CD4-positive, alpha-beta T cell treated with Interleukin-6 for 4 hours (primary cell): ENCODE results near the gene CACNG3.
"Not testable (repeated sequence)": the region's sequence is repeated elsewhere in the genome, so short reads cannot be mapped to it uniquely, and the experiment has no call there.

ENCODE experiments used
- DNase-seq: peaks from one replicate; pipeline ENCODE4 v3.0.0-alpha.2; 2020; ENCODE audit warnings: mixed read lengths

Gene CACNG3

DNA sequence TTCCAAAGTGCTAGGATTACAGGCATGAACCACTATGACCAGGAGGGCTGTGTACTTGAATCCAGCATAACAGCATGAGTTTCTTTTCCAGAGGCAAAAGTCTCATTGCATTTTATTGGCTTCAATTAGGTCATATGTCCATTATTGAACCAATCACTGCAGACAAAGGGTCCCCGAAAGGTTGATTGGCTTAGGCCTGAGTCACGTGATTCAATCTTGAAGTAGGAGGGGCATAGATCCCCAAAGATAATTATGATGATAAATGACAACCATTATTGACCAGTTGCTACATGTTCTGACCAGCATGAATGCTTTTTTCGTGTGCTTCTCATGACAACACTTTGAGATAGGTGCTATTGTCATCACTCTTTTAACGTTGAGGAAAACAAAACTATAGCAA lies 25.3 kb downstream of the CACNG3 start:
- DNase-seq, result no peak

GRCh38 chr16:24282141-24282540 lies 26.0 kb downstream of the CACNG3 start:
- DNase-seq, result no peak

DNA sequence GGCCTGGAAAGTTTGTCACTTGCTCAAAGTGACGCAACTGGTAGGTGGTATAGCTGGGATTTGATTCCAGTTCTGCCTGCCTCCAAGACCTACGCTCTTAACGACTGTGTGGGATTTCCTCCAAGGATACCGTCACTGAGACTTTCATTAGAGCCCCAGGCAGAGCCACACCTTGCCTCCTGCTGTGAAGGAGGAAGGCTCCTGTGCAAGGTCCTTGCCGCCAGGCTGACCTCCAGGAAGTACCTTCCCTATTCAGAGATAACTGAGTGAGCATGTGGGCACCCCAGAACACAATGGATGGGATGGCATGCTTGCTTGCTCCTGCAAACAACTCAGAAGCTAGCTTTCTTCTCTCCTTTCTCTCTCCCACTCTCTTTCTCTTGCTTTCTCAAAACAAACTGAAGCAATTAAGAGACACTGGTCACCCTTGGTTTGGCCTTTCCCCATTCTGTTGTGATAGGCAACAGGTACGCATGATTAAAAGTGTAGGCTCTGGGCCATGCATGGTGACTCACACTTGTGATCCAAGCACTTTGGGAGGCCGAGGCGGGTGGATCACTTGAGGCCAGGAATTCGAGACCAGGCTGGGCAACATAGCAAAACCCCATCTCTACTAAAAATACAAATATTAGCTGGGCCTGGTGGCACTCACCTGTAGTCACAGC lies 30.7 kb downstream of the CACNG3 start:
- no peak for DNase-seq

GRCh38 chr16:24288516-24288915 lies 32.4 kb downstream of the CACNG3 start:
- no peak for DNase-seq

DNA sequence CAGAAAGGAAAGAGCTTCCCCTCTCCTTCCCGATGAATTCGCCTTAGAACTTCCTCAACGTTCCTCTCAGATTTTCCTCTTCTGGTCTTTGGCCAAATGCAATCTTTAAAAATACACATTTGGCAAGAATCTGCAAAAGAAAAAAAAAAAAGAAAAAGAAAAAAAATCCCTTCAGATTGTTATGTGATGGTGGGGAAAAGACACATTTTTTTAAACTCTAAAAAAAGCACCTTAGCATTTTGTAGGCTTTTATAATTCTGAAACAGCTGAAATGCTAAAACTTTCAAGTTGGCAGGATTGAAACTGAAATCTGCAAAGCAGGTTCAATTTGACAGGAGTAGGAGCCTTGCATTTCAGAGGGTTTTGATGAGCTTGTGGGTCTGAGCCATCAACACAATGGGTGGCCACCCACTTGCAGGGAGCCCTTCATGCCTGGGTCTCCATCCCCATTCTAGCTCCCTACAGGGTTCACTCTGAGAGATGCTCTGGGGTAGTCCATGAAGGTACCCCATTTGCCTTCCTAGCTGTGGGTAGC lies 33.1 kb downstream of the CACNG3 start:
- no peak for DNase-seq

DNA sequence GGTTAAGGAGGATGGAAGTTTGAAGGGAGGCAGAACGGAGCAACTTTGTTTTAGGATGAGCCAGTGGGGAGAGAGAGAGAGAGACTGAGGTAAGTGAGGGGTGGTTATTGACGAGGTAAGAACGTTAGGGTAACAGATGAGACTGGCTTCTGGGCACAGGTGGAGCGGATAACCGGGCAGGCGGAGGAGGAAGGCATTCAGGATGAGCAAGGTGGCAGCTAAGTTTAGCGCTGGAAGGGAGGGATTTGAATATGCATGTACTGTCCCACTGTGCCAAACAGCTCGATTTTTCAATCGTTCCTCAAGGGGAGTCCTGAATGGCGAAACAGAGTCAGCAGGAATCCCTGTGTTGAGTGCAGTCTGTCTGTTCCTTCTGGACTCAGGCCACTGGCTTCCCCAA lies 35.8 kb downstream of the CACNG3 start:
- no peak for DNase-seq

GRCh38 chr16:24294131-24294530 lies 38.0 kb downstream of the CACNG3 start:
- DNase-seq, result no peak

DNA sequence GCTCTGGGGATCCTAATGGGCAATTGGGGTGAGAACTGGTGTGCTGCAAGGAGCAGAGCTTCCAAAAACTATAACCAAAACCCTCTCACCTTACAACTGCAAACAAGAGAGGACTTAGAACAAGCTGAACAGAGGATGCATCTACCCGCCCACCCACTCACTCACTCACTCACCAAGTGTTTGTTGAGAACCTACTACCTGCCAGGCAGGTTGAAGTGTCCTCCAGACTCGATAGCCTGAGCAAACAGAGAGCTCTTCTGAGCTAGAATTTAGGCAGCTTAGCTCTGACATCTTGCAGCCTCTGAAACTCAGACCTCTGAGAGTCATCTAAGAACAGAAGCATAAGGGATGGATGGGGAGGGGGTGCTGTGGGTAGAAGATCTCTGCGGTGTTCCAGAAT lies 41.2 kb downstream of the CACNG3 start:
- DNase-seq, result no peak

DNA sequence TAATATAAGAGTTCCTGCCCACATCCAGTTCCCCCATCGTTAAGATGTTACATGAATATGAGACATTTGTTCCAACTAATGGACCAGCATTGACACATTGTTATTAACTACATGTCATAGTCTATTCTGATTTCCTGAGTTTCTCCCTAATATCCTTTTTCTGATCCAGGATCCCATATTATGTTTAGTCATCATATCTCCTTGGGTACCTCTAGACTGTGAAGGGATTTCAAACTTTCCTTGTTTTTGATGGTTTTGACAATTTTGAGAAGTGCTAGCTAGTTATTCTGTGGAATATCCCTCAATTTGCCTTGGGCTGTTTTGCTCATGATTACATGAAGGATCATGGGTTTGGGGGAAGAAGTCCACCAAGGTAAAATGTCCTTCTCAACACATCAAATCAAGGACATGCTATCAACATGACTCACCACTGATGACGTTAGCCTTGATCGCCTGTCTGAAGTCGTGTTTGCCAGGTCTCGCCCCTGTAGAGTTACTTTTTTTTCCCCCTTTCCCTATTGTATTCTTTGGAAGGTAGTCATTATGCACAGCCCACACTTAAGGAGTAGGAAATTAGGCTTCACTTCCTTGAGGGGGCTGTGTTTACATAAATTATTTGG lies 42.5 kb downstream of the CACNG3 start:
- no peak for DNase-seq

- DNase-seq, result not testable (repeated sequence)
Observed at GRCh38 chr16:24300750-24301149, 44.6 kb downstream of the CACNG3 start.

- no peak for DNase-seq
Observed at GRCh38 chr16:24302636-24303035, 46.5 kb downstream of the CACNG3 start.

DNA sequence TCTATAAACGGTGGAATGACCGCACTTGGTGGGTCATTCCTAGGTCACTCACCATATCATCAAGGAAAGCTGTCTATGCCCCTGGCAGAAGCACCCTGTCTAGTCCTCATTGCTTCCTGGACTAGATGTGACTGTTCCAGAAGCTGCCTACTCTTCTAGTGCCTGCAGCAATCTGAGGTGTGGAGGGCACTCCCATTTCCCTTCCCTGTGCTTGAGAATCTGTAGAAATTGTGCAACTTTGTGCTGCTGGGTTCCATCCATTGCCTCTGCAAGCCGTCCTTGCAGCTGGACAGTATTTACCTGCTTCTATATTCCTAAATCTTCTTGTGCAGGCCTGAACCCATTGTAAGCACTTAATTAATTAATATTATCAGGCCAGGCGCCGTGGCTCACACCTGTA lies 52.1 kb downstream of the CACNG3 start:
- no peak for DNase-seq

- DNase-seq, result no peak
Observed at GRCh38 chr16:24309258-24310142, 53.4 kb downstream of the CACNG3 start.

DNA sequence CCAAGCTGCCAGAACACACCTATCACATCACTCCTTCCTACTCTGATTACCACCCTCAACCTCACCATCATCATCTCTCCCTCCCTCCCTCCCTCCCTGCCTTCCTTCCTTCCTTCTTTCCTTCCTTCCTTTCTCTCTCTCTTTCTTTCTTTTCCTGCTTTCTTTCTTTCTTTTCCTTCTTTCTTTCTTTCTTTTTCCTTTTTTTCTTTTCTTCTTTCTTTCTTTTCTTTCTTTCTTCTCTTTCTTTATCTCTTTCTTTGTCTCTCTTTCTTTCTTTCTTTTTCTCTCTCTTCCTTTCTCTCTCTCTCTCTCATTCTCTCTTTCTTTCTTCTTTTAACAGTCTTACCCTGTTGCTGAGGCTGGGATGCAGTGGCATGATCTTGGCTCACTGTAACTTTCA lies 59.2 kb downstream of the CACNG3 start:
- no peak for DNase-seq

- DNase-seq, result no peak
Observed at GRCh38 chr16:24318680-24319079, 62.5 kb downstream of the CACNG3 start.

DNA sequence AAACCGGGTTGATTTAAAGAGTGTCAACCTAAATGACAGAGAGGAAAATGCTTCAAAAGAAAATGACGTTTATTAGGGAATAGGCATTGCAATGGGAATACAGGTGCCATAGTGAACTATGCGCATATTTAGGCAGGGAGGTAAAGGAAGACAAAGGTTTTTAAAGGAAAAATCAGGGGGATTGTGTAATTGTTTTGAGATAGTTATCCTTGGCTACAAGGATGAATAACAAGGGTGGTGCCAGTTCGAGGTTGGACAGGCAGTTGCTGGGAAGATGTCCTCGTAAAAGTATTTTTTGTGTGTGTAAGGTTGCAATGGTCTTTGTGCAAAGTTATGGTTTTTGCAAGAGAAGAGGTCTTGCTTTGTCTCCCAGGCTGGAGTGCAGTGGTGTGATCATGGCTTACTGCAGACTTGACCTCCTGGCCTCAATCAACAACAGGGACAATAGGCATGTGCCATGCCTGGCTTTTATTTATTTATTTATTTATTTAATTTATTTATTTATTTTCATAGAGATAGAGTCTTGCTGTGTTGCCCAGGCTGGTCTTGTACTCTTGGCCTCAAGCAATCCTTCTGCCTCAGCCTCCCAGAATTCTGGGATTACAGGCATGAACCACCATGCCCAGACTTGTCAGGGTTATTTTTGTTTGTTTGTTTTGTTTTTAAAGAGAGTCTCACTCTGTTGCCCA lies 63.1 kb downstream of the CACNG3 start:
- DNase-seq, result no peak

DNA sequence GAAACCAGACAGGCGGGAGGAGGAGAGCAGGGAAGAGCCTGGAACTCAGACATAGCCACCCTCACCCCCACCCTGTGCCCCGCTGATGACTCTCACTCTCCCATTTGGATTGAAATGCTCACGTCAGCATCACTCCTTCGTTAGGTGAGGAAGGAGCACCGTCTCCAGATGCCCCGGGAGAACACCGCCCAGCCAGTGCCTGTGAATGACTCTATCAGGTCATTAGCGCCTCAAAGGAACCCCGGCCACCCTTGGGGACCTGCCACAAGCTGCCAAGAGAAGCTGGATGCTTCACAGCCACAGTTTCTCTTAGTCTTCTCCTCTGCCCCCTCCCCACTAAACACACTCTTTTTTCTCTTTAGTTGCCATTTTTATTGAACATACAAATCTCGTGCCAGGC lies 66.0 kb downstream of the CACNG3 start:
- DNase-seq, result no peak

- DNase-seq, result no peak
Observed at GRCh38 chr16:24324421-24324820, 68.3 kb downstream of the CACNG3 start.

DNA sequence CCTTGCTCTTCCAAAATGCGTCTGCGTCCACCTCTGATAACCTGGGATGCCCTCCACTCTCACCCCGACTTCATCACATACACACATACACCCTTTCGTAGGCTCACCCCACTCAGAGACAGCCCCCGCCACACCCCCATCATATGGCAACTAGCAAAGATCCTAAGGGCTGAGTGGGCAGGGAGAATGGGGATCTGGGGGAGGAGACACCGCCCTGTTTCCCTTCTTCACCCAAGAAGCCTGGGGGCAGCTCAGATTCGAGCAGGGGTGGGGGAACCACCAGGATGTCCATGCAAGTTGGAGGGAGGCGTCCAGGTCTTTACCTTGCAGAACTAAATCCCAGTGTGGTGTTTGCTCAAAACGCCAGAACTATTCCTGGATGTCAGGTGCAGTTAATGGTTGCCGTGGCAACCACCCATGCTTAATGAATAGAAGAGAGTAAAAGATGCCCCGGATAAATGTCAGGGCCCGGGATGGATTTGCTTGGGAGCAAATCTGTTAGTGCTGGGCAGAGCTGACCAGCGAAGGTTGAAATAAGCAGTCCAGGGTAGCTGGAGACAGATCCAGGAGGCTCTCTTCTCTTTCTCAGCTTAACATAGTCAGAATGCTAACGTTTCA lies 72.8 kb downstream of the CACNG3 start:
- no peak for DNase-seq

DNA sequence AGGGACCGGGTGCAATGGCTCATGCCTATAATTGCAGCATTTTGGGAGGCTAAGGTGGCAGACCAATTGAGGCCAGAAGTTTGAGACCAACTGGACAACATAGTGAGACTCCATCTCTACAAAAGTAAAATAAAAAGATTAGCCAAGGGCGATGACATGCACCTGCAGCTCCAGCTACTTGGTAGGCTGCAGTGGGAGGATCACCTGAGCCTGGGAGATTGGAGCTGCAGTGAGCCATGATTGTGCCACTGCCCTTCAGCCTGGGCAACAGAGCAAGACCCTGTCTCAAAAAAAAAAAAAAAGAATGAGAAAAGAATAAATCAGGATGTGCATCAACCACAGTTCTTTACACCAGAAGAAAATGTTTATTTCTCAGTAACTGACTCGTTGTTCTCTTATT lies 76.0 kb downstream of the CACNG3 start:
- DNase-seq, result no peak

GRCh38 chr16:24332582-24333090 lies 76.5 kb downstream of the CACNG3 start:
- no peak for DNase-seq

- DNase-seq, result no peak
Observed at GRCh38 chr16:24336491-24336890, 80.4 kb downstream of the CACNG3 start.
